Activated CD8-positive, alpha-beta memory T cell treated with anti-CD3 and anti-CD28 coated beads, Interleukin-2, amount 10 ng/mL, durations not matched to agents 7 days and 5 days (primary cell): ENCODE results near the gene APOL1. TPM values are rescaled to one million over a fixed set of nuclear protein-coding genes. Genes with fewer than 3 reads are reported as not detected.
"Not testable (repeated sequence)": the region's sequence is repeated elsewhere in the genome, so short reads cannot be mapped to it uniquely, and the experiment has no call there.

Experiments used
- ATAC-seq: fragments of 150-1000 bp; cut with Tn5 transposase; one replicate; pipeline ENCODE4 v1.10.0; 2021; ENCODE audit warnings: moderate library complexity
- CTCF ChIA-PET: fragments of 350-600 bp; sonication (Branson Sonifier 250); formaldehyde crosslinking; loops from one replicate; lab custom pipeline; 2021; ENCODE audit warnings: antibody characterized with exemption; lab: Charles Lee
- DNase-seq: peaks from one replicate; pipeline ENCODE4 v3.0.0-alpha.2; 2020
- H3K27ac Mint-ChIP-seq: one replicate; pipeline ENCODE4 v1.8.0; 2021; ENCODE audit warnings: mild to moderate bottlenecking, mixed read lengths
- H3K27me3 Mint-ChIP-seq: one replicate; pipeline ENCODE4 v1.8.0; 2021; ENCODE audit warnings: mixed read lengths
- H3K36me3 Mint-ChIP-seq: one replicate; pipeline ENCODE4 v1.8.0; 2021; ENCODE audit warnings: mild to moderate bottlenecking, mixed read lengths
- H3K4me1 Mint-ChIP-seq: one replicate; pipeline ENCODE4 v1.8.0; 2021; ENCODE audit warnings: mixed read lengths
- H3K4me3 Mint-ChIP-seq: one replicate; pipeline ENCODE4 v1.8.0; 2021; ENCODE audit warnings: mild to moderate bottlenecking, moderate library complexity, mixed read lengths
- H3K9me3 Mint-ChIP-seq: one replicate; pipeline ENCODE4 v1.8.0; 2022; ENCODE audit warnings: low read depth, mixed read lengths
- total RNA-seq, 2 experiments: library from RNA; stranded (reverse); gene quantifications; one replicate each; pipeline ENCODE4 v1.2.3, GENCODE V29; 2021

APOL1 gene
- total RNA-seq, 2 experiments from 2014 or later, result 55.6 to 61.6 TPM

DNA sequence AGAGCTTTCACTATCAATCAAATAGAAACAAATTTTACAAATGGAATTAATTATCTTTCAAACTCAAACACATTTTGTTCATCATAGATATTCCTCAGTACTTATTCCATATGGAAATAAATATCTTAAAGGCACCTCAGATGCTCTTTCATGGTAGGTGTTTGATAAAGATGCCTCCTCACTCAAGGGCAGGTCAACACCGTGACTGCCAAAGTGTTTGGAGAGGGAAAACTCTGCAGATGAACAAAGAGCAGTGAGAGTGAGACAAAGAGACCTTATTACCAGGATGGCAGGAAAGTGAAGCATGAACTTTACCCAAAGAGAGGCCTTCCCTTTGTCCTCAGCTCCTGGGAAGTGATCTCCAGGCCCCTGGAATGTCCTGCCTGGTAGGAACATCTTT, 24.6 kb upstream of the APOL1 start:
- CTCF ChIA-PET, result interaction anchor here (0.8 to 3.2 kb wide), 6 partner anchors 10 to 242 kb away, joined by 3 to 19 read pairs (median 4); partner anchors contain the start of gene APOL2
- ATAC-seq, result not testable (repeated sequence)

DNA sequence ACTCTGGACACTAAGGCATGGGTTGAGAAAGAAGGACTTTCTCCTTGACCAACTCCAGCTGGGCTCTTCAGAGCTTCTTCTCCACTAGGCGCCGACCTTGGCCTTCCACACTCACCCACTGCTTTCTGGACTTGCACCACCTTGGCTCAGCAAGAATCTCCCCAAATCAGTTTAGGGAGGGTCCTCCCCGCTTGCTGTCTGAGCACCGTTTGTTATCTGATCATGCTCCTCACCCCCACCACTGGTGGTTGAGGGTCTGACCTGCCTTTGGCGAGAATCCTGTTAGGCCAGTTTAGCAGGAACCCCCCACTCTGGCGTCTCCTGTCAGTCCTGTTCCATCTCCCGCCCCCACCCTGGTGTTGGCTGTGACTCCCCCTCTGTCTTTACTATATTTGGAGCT, 24.0 kb upstream of the APOL1 start:
- no peak overlapping the region for H3K27ac Mint-ChIP-seq
- CTCF ChIA-PET, result interaction anchor here (1.6 to 3.2 kb wide), 2 partner anchors 9 to 34 kb away, joined by 5 to 19 read pairs; partner anchors contain the start of gene APOL2
- ATAC-seq (no peak), DNase-seq (peak; percentile 19)
- peaks cover 49% of the 10 kb centered on the region for H3K36me3 Mint-ChIP-seq
- H3K4me1 Mint-ChIP-seq, result peaks cover 31% of the 10 kb centered on the region
- no peaks in the 10 kb centered on the region for H3K27me3 Mint-ChIP-seq
- no peak overlapping the region for H3K4me3 Mint-ChIP-seq
- H3K9me3 Mint-ChIP-seq, result no peaks in the 10 kb centered on the region

More for the DNA sequence above, 24.6 kb upstream of the APOL1 start:
- not testable (repeated sequence) for H3K4me3 Mint-ChIP-seq, H3K27ac Mint-ChIP-seq, H3K27me3 Mint-ChIP-seq, H3K9me3 Mint-ChIP-seq
- Mint-ChIP-seq H3K4me1 (peaks cover 25% of the 10 kb centered on the region), H3K36me3 (peaks cover 45% of the 10 kb centered on the region)
- peak; percentile 0 for DNase-seq

DNA sequence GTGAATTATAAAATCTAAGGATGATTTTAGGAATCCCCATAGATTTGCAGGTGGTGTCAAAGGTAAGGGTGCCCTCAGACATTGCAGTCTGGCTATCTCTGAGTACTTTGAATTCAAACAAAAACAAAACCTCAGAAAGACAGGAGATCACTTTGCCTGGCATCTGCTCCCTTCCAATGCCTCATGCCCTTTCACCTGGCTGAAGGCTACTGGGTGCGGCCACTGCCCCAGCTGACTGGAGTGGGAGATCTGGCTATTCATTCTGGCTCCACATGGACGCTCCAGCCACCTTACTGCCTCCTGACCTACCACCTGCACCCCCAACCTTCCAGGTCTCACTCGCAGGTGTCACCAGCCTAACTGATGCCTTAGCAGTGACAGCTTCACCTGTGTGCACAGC, 23.3 kb upstream of the APOL1 start:
- H3K4me3 Mint-ChIP-seq, CTCF ChIA-PET, H3K27me3 Mint-ChIP-seq, H3K27ac Mint-ChIP-seq, H3K9me3 Mint-ChIP-seq, ATAC-seq: not testable (repeated sequence)
- Mint-ChIP-seq H3K4me1 (peaks cover 37% of the 10 kb centered on the region), H3K36me3 (peaks cover 54% of the 10 kb centered on the region)
- DNase-seq, result peak; percentile 18

DNA sequence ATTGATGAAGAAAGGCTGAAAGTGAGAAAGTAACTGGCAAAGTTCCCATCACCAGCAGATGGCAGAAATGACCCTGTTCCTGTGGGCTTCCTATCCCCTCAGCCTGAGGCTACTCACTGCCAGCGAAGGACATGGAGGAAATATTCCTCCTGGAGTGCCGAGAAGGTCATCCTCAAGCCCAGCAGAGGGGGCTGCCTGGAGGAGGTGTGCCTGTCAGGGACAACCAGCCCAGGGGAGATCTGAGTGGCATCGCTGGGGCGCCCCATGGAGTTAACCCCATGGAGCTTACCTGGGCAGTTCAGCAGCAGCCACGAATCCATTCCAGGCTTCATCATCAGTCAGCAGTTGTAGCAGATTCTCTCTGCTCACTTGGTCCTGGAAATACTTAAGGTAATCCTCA, 21.9 kb upstream of the APOL1 start:
- ATAC-seq, CTCF ChIA-PET, H3K9me3 Mint-ChIP-seq, DNase-seq, H3K27me3 Mint-ChIP-seq, H3K4me3 Mint-ChIP-seq: not testable (repeated sequence)
- peak overlapping the region; percentile 26 for H3K27ac Mint-ChIP-seq
- peaks cover 68% of the 10 kb centered on the region for H3K36me3 Mint-ChIP-seq
- peaks cover 51% of the 10 kb centered on the region for H3K4me1 Mint-ChIP-seq

DNA sequence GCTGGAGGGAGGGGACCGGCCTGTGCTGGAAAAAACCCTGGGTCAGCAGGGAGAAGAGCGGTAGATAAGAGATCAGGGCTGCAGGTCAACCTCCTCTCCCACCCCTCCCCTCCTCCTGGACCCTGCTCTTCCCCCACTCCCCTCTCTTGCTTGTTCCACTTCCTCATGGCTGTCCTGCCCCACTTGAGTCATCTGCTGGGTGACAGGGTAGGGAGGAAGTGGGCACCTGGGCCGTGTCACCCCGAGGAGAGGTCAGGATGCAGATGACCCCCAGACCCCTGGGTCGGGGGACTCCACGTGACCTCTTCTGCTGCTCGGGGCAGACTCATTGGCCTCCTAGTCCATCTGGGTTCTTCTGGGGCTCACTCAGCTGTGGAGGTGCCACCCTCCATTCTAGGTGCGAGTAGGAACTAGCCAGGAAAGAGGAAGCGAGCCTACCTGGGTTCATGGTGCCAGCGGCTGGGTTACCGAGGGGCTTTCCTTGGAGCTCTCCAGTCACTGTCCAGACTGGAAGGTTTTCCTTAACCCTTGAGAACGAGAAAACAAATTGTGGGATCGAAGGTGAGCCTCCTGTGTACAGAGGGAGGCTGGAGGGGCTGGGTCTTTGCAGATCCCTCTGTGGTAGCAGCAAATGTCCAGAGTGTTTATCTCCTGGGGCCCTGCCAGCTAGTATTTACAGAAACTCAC, 20.1 kb upstream of the APOL1 start:
- DNase-seq (no peak), ATAC-seq (no peak)
- H3K4me3 Mint-ChIP-seq, result no peak overlapping the region
- H3K4me1 Mint-ChIP-seq, result peaks cover 62% of the 10 kb centered on the region
- CTCF ChIA-PET, result interaction anchor here (1.2 kb wide), 1 partner anchor 17 kb away, joined by 3 read pairs; no protein-coding TSS in a partner anchor
- peaks cover 6% of the 10 kb centered on the region for H3K9me3 Mint-ChIP-seq
- peak overlapping the region; percentile 3 for H3K27ac Mint-ChIP-seq
- peaks cover 72% of the 10 kb centered on the region for H3K36me3 Mint-ChIP-seq
- no peaks in the 10 kb centered on the region for H3K27me3 Mint-ChIP-seq

DNA sequence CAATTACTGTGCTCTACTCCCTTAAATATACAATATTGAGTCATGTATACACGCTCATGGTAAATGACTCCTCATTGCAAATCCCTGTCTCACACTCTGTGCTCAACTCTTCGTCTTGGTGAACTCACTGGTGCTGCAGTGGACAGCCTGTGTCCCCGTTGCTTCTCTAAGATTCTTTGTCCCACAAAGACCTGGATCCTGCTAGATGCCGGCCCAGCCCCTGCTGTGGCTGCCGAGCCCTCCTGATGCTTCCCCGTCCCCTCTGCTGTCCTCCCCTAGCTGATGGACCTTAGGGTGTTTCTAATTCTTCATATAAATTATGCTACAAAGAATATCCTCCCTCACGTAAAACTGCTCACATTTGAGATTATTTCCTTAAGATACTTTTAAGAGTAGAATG, 19.1 kb upstream of the APOL1 start:
- DNase-seq (no peak), ATAC-seq (no peak)
- CTCF ChIA-PET, result interaction anchor here (1.1 kb wide), 1 partner anchor 53 kb away, joined by 3 read pairs; no protein-coding TSS in a partner anchor
- H3K27me3 Mint-ChIP-seq, result no peaks in the 10 kb centered on the region
- peaks cover 70% of the 10 kb centered on the region for H3K36me3 Mint-ChIP-seq
- H3K4me3 Mint-ChIP-seq, result no peak overlapping the region
- no peak overlapping the region for H3K27ac Mint-ChIP-seq
- H3K4me1 Mint-ChIP-seq, result peaks cover 59% of the 10 kb centered on the region
- peaks cover 6% of the 10 kb centered on the region for H3K9me3 Mint-ChIP-seq

DNA sequence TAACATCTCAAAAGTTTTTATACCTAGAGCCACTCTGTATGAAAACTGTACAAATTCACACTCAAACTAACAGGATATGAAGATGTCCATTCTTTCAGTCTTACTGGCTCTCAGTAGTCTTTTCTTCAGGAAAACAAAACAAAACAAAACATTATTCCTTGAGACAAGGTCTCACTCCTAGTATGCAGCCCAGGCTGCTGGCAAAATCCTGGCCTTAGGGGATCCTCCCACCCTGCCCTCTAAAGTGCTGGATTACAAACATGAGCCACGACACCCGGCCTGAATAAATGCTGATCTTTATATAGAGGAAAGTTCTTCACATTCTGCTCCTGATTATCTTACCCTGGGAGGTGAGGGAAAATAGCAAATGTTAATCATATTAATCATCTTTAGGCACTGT, 18.7 kb upstream of the APOL1 start:
- H3K27me3 Mint-ChIP-seq, result no peaks in the 10 kb centered on the region
- H3K4me3 Mint-ChIP-seq, result no peak overlapping the region
- no peak for ATAC-seq
- peak overlapping the region; percentile 39 for H3K27ac Mint-ChIP-seq
- peaks cover 59% of the 10 kb centered on the region for H3K4me1 Mint-ChIP-seq
- CTCF ChIA-PET, result interaction anchor here (1.1 to 7.6 kb wide), 2 partner anchors 18 to 52 kb away, joined by 3 to 67 read pairs; partner anchors contain the start of gene APOL1
- no peak for DNase-seq
- peaks cover 6% of the 10 kb centered on the region for H3K9me3 Mint-ChIP-seq
- H3K36me3 Mint-ChIP-seq, result peaks cover 73% of the 10 kb centered on the region

DNA sequence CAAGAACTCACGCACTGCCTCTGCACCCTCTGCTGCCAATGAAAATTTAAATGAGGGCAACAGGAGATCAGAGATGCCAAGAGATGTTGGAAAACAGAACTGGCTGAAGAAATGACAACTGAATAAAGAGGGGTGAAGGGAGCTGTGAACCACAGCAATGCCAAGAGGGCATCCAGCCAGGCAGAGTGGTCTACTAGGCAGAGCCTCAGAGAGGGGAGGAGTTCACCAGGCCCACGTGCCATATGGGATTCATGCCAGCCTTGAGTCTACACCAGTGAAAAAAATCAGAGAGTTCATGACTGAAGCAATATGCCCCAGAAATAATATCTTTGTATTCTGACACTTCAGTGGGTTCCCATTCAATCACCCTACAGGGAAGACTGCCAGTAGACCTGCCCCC, 18.0 kb upstream of the APOL1 start:
- Mint-ChIP-seq H3K27ac (peak overlapping the region; percentile 70), H3K27me3 (no peaks in the 10 kb centered on the region), H3K4me1 (peaks cover 66% of the 10 kb centered on the region), H3K36me3 (peaks cover 70% of the 10 kb centered on the region), H3K9me3 (peaks cover 6% of the 10 kb centered on the region), H3K4me3 (peak overlapping the region; percentile 99)
- DNase-seq, result peak; percentile 31
- CTCF ChIA-PET, result interaction anchor here (0.6 to 7.6 kb wide), 3 partner anchors 17 to 276 kb away, joined by 3 to 67 read pairs (median 4); partner anchors contain the start of gene APOL1
- no peak for ATAC-seq

DNA sequence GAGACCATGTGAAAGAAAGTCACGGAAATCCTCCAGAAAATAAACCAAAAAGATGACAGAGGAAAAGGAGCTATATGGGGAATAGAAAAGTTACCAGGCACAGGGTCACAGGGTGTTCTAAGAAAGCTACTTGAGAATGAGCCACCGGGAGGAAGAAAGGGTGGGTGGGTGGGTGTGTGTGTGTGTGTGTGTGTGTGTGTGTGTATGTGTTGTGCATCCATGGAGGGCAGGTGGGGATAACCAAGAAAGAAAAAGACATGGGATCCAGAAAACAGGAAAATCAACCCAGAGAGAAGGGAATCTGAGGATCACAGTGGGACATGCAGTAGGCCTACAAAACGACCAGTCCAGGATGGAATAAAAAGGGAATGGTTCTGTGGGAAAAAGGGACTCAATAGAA, 17.3 kb upstream of the APOL1 start:
- peak; percentile 11 for DNase-seq
- peak overlapping the region; percentile 99 for H3K4me3 Mint-ChIP-seq
- CTCF ChIA-PET, result interaction anchor here (0.6 to 7.6 kb wide), 5 partner anchors 8 to 275 kb away, joined by 3 to 67 read pairs (median 19); partner anchors contain the start of gene APOL1
- H3K36me3 Mint-ChIP-seq, result peaks cover 67% of the 10 kb centered on the region
- no peaks in the 10 kb centered on the region for H3K27me3 Mint-ChIP-seq
- peak overlapping the region; percentile 62 for H3K27ac Mint-ChIP-seq
- H3K4me1 Mint-ChIP-seq, result peaks cover 68% of the 10 kb centered on the region
- ATAC-seq, result no peak
- peaks cover 6% of the 10 kb centered on the region for H3K9me3 Mint-ChIP-seq

DNA sequence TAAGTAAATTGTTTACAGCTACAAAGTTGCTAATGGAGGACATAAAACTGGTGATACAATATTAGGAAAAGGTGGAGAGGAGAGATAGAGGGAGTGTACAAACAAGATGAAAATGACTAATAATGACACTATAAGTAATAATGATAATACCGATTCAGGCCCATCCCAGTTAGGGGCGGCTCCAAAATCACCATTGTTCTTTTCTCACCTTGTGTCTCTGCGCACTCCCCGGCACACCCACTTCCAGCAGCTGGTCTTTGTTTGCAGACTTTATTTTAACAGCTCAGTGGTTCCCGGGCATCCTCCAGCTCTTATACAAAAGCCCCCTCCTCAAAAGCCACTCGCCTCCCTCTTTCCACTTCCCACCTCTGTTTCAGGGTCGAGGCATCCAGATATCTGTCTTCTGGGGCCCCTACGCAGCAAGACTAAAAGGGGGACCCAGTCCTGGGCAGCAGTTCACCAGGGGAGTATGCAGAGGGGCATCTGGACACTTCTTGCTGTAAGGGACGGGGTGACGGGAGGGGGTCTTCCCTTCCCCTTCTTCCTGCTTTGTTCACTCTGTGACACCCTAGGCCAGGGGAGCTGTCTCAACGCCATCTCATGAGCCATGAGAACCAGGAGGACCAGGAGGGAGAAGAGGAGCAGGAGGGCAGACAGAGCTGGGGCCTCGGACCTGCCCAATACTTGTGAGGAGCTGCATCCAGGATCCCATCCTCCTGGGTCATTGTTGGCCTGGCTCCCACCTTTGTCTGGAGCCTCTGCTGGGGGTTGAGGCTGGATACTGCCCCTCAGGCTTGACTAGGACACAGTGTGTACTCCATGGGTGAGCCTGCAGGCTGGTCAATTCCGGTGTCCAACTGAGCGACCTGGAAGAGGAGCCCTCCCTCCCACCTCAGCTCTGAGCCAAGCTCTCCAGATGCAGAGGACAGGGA, 16.3 kb upstream of the APOL1 start:
- Mint-ChIP-seq H3K4me1 (peaks cover 65% of the 10 kb centered on the region), H3K9me3 (peaks cover 6% of the 10 kb centered on the region), H3K27me3 (no peaks in the 10 kb centered on the region), H3K4me3 (peak overlapping the region; percentile 99), H3K36me3 (peaks cover 58% of the 10 kb centered on the region), H3K27ac (peak overlapping the region; percentile 68)
- DNase-seq (peak; percentile 38), ATAC-seq (no peak)
- CTCF ChIA-PET, result interaction anchor here (1.0 to 7.6 kb wide), 10 partner anchors 9 to 77 kb away, joined by 3 to 67 read pairs (median 7); partner anchors contain the start of genes APOL1 and APOL3

DNA sequence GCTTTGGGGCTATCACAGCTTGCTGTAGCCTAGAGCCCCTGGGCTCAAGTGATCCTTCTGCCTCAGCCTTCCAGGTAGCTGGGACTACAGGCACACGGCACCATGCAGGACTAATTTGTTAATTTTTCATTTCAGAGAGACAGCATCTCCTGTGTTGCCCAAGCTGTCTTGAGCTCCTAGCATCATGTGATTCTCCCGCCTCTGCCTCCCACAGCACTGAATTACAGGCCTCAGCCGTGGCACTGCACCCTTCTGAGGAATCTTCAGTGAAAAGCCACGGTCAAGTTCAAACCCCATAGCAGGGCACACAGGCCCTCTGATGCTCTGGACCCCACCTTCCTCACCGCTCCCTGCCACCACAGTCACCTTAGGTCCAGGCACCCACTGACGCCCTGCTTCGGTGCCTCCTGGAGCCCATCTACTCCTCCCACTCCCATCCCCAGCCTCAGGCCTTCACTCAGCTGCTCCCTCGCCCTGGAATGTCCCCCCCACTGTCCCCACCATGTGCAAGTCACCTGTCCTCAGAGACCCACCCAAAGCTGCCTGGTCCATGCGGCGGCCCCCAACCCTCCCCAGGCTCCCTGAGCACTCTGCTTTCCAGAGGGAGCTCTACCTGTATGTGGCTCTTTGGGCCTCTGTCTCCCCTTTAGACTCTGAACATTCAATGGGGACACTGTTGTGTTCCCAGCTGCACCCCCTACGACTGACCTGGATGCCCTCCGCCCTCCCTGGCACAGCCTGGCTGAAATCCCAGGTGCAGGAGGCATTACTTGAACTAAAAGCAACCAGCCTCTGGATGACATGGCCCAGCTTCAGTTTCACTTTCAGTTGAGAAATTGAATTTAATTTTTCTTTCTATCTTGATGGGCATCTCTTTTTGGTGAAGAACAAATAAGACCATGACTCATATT, 15.2 kb upstream of the APOL1 start:
- H3K36me3 Mint-ChIP-seq, result peaks cover 58% of the 10 kb centered on the region
- peaks cover 10% of the 10 kb centered on the region for H3K9me3 Mint-ChIP-seq
- peak; percentile 35 for ATAC-seq
- peak overlapping the region; percentile 99 for H3K4me3 Mint-ChIP-seq
- peaks cover 60% of the 10 kb centered on the region for H3K4me1 Mint-ChIP-seq
- DNase-seq, result peak; percentile 51
- H3K27me3 Mint-ChIP-seq, result no peaks in the 10 kb centered on the region
- CTCF ChIA-PET, result interaction anchor here (0.7 to 7.6 kb wide), 16 partner anchors 10 to 172 kb away, joined by 3 to 67 read pairs (median 4); partner anchors contain the start of genes APOL1 and APOL3
- peak overlapping the region; percentile 95 for H3K27ac Mint-ChIP-seq
